AG09309 (cell line): ENCODE data around the gene PROCR.
A peak's percentile ranks its signal among the peaks of the same experiment; 100 is the strongest.

Source experiments
- DNase-seq: peaks from one replicate; pipeline ENCODE4 v3.0.0-alpha.2; 2010; ENCODE audit warnings: low read depth
- H3K4me3 ChIP-seq: 2 replicates; pipeline ENCODE4 v1.5.1; 2011; ENCODE audit warnings: mild to moderate bottlenecking, low read depth, low read length, moderate library complexity; ENCODE audit not compliant: control insufficient read depth
- CTCF ChIP-seq: IDR thresholded peaks from 2 replicates; pipeline ENCODE4 v1.5.1; 2011; ENCODE audit warnings: mild to moderate bottlenecking, low read depth, low read length, inconsistent platforms; ENCODE audit not compliant: insufficient read depth, control insufficient read depth; ENCODE audit errors: missing control alignments

The PROCR gene

DNA sequence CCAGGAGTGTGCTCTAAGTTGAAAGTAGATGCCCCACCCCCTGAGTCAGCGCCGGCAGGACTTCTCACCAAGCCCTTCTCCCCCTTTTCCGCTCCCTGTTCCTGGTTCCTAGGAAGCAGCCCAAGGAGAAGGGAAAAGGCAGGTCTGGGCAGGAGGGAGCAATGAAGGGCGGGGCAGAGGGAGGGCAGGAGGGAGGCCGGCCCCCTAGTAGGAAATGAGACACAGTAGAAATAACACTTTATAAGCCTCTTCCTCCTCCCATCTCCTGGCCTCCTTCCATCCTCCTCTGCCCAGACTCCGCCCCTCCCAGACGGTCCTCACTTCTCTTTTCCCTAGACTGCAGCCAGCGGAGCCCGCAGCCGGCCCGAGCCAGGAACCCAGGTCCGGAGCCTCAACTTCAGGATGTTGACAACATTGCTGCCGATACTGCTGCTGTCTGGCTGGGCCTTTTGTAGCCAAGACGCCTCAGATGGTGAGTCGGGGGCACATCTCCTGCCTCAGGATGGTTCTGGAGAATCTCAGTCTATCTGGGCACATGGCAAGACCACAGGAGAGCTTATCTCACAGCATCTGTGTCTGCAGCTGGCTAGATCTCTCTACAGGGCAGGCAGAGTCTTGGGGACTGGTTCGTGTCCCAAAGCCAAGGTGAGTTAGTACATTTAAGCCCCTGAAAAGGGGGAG, at the start of gene PROCR:
PROCR (plus strand) TSS at position 320 of the 681 bp plus-strand sequence; CDS start at position 403, 83 bp downstream.
- no peak for TF ChIP-seq CTCF
- H3K4me3 ChIP-seq = peak within 1 kb of the TSS; percentile 43

DNA sequence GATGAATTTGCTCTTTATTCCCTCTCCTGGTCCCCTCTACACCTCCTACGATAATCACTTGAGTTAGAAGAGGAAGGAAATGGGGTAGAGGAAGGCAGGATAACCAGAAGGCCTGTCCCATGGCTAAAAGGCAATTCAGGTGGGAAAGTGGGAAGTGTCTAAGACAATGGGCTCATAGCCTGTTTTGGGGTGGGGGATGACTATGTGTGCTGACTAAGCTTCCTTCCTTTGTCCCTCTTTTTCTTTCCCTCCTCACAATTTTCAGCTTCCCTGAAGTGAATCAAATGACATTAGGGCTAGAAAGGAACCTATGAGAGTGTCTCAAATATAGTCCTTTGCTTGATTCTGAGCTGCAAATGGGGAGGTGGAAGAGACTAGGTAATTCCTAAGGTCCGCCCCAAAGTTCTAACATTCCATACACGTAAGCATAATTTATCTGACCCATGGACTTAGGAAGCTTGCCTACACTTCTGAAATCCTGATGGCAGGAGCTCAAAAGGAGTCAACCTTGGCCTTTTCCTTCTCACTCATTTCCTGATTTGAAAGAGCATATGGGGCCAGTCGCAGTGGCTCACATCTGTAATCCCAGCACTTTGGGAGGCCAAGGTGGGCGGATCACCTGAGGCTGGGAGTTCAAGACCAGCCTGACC, 49.0 kb upstream of the PROCR start:
- DNase-seq = no peak
- no peak overlapping the region for H3K4me3 ChIP-seq
- TF ChIP-seq CTCF = no peak

More for the DNA sequence above, at the start of gene PROCR:
- peak; percentile 57 for DNase-seq

GRCh38 chr20:35125753-35126152, 46.1 kb upstream of the PROCR start:
- DNase-seq = no peak
- TF ChIP-seq CTCF = no peak
- H3K4me3 ChIP-seq = no peak overlapping the region

- no peak for DNase-seq
- no peak overlapping the region for H3K4me3 ChIP-seq
- TF ChIP-seq CTCF = no peak
Measured at GRCh38 chr20:35129647-35130069, 42.2 kb upstream of the PROCR start.

GRCh38 chr20:35131934-35132333, 39.9 kb upstream of the PROCR start:
- no peak for TF ChIP-seq CTCF
- H3K4me3 ChIP-seq = no peak overlapping the region
- no peak for DNase-seq

GRCh38 chr20:35133031-35133430, 38.8 kb upstream of the PROCR start:
- no peak overlapping the region for H3K4me3 ChIP-seq
- TF ChIP-seq CTCF = no peak
- no peak for DNase-seq
